ENCODE data around the gene LSM11.

The LSM11 gene

DNA sequence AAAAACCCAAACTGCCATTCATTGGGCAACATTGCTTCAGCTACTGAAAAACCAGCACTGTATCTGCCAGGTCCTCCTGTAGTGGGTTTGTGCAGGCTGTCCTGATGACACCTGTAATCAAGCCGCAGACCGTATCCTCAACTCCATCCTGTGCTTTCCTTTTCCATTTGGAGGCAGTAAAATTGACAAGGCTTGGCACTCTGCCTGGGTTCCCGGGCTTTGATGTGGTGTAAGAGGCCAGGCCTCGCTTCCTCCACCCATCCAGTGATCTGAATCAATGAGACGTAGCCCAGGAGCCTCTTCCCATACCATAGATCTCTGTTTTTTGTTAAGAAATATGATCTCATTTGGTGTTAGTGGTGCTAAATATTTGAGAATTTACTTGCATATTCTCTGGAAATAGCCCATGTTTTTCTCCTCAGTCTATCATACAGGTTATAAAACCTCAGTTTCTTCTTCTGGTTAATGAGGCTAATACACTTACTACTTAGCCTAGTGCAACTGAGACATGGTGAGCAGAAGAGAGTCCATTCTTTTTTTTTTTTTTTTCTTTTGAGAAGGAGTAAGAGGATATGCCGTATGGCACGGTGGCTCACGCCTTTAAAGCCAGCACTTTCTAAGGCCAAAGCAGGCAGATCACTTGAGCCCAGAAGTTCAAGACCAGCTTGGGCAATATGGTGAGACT lies 34.8 kb downstream of the LSM11 start:
- FAIRE-seq, result no peak

DNA sequence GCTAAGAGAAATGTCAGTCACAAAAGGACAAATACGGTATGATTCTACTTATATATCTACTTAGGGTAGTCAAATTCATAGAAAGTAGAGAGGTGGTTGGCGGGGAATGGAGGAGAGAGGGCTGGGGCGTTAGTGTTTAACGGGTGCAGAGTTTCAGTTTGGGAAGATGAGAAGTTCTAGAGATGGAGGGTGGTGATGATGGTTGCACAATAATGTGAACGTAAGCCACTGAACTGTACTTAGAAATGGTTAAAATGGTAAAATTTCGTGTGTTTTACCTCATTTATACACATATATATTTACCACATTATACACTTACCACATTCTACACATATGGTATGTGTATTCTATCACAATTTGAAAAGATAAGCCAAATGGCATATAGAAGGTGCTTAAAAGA lies 35.7 kb downstream of the LSM11 start:
- no peak for FAIRE-seq

DNA sequence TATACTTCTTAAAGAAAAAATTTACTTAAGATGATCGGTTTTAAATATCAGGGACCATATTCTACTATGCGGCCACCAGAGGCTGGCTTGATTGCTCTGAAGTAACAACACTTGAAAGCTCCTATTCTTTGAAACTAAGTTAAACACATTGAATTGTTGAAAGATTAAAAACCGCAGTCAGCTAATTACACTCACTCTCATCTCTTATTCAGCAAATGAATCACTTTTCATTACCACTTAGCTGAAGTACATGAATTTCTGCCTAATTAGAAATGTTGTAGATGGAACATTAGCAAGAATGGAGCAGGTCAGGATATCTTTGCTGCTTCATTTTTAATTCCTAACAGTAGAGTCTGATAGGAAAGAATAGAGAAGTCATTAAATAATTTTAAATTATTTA lies 42.3 kb downstream of the LSM11 start:
- no peak for FAIRE-seq

DNA sequence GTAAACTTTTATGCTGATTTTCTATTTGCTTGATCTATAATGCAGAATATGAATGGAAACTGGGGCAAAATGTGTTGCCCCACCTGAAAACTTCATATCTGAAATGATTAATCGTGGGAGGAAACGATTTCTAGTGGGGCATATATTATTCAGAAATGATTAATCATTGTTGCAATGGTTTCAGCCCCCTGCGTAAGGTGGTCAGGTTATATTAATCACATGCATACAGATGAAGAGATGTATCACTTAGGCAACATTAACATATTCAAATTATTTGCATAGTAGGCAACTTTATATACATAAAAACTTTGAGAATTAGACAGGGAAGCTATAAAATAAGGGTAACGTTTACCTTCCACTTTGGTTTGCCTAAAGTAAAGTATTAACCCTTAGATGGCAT lies 49.8 kb downstream of the LSM11 start:
- FAIRE-seq, result no peak

DNA sequence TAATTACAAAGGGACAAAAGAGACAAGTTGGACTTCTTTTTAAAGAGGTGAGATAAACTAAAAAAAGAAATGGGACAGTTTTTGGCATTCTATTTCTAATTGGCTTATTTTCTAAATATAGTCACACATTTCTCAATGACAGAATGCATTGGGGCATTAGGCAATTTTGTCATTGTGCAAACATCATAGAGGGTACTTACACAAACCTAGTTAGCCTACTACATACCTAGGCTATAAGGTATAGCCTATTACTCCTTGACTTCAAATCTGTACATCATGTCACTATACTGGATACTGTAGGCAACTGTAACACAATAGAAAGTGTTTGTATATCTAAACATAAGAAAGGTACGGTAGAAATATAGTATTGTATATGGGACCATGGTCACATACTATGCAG lies 56.1 kb downstream of the LSM11 start:
- FAIRE-seq, result no peak

DNA sequence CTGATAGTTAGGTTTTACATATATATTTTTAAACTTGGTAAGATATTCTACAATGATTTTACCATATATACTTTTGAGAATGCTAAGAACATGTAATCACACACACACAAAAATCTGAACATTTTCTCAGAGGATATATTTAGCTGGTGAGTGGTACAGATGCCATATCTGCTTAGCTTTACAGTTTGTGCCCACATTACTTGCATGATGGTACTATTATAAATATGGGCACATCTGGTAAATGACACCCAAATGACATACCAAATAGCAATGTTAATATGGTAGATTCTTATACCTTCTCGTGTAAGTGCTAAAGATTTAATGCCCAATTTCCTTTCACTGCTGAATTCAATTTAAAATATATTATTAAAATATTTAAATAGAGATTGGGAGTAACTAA lies 56.6 kb downstream of the LSM11 start:
- no peak for FAIRE-seq

DNA sequence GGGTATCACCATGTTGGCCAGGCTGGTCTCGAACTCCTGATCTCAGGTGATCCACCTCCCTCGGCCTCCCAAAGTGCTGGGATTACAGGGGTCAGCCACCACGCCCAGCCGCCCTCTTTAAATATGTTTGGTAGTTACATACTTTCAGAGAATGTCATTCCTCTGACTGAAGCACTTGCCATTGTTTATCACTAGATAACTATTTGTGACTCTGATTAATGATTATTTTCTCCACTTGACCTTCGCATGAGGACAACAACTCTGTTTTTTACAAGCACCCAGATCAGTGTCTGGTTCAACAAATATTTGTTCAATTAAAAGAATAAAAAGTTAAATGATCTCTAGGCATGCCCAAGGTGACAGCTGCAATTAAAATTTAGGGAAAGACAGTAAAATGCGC lies 59.2 kb downstream of the LSM11 start:
- no peak for FAIRE-seq

DNA sequence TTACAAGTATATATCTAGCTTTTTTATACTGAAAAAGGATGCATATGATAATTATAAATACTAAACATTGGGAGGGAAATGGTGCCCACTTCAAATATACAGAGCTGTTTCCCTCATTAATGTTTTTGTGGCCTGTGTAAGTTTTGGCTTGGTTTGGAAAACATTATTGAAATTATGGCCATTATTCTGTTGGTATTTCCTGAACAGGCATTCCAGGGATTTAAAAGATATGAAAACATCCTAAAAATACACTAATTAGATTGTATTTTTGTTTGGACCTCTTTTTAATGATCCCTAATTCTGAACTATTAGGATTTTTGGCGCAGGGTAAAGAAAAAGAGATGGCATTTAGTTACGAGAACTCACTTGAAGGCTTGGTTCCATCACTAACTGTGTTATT lies 64.5 kb downstream of the LSM11 start:
- FAIRE-seq, result no peak

All from A204.1 (cell line).